GM21390 (cell line): ENCODE measurements around the gene GRIA3.
"Not testable (repeated sequence)": the region's sequence is repeated elsewhere in the genome, so short reads cannot be mapped to it uniquely, and the experiment has no call there.

Source experiments
- ATAC-seq: cut with Tn5 transposase; IDR thresholded peaks from one replicate; pipeline ENCODE4 v1.9.1; 2021; ENCODE audit not compliant: unreplicated experiment

The GRIA3 gene

DNA sequence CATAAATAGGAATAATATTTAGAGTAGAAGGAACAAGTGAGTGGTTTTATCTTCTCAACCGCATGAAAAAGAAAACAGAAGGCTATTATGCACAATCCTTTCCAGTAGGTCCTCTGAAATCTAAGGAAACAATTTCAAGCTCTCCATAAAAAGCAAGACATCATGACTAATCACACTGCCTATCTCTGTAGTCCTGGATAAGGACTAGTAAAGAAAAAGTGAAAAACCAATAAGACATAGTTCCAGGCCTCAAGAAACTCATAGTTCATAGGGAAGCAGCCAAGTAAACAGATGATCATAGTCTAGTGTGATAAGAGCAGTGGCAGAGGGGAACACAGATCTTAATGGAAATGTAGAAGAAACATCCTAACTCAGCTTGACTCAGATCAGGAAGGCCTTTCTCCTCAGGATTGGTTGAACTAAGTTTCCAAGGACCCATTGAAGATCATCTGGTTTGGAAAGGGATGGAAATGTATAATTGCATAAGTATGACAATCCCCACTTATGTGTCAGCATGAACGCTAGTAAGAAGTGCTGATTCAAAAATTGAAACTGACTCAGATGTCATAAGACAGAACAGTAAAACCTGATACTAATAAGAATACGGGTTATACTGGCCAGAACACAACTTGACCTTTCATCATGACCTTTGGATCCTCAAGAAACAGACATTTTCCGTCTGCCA lies 155.3 kb downstream of the GRIA3 start:
- ATAC-seq, result peak; percentile 64

- ATAC-seq, result no peak
Measured at GRCh38 chrX:123340696-123341095, 156.6 kb downstream of the GRIA3 start.

DNA sequence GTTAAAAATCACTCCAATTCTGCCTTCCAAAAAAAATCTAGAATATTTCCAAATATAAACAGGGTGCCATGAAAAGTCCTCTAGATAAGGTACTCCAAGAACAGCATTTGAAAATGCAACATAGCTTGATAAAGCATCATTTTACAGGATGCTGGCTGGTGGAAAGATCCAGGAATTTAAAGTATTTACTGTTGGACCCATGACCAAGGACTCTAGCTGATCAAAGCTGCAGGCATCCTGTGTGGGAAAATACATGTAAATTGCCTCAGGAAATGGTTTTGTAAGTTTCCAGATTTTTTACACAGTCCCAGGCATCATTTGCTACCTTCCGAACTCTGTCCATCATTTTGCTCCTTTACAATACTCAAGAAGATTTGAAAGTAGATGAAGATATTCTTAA lies 164.4 kb downstream of the GRIA3 start:
- no peak for ATAC-seq

GRCh38 chrX:123350226-123350625 lies 166.1 kb downstream of the GRIA3 start:
- no peak for ATAC-seq

- peak; percentile 92 for ATAC-seq
Measured at GRCh38 chrX:123357941-123358340, 173.9 kb downstream of the GRIA3 start.

DNA sequence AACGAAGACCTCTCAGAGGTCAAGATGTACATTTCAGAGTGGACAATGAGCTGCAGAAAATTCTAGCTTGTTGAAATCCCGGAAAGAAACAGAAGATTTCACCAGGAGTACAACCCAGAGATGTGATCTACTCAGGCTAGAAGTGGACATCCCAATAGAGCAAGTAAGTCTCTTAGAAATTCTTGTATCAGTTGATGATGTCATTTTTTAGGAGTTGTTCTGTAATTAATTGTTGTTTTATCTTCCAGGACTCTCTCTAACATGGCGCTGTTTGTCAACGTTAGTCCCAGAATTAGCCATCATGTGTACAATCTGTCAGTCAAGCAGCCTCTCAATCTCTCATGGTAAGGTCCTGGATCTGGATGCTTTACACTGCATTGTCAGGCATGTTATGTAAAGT lies 174.4 kb downstream of the GRIA3 start:
- ATAC-seq, result no peak

DNA sequence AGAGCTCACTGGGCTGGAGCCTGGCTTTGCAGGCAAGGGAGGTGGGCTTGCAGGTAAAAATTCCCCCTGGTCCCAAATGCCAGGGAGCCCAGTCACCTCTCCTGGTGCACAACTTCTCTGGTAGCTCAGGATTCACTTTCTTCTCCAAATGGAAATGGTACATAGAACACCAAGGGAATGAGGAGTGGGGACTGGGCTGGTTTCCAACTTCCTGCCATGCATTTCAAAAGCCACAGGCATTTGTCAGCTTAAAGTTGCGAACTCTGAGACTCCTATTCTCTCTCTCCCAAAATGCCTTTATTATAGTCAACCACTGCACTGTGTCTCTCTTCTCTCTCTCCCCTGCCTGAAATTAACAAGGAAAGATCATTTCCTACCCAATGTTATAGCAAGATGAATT lies 177.3 kb downstream of the GRIA3 start:
- ATAC-seq, result no peak

DNA sequence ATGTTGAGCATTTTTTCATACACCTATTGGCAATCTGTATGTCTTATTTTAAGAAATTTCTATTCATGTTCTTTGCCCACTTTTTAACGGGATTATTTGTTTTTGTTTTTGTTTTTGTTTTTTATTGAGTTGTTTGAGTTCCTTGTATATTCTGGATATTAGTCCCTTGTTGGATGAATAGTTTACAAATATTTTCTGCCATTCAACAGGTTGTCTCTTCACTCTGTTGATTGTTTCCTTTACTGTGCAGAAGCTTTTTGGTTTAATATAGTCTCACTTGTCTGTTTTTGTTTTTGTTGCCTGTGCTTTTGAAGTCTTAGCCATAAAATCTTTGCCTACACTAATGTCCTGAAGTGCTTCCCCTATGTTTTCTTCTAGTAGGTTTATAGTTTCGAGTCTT lies 202.1 kb downstream of the GRIA3 start:
- not testable (repeated sequence) for ATAC-seq

DNA sequence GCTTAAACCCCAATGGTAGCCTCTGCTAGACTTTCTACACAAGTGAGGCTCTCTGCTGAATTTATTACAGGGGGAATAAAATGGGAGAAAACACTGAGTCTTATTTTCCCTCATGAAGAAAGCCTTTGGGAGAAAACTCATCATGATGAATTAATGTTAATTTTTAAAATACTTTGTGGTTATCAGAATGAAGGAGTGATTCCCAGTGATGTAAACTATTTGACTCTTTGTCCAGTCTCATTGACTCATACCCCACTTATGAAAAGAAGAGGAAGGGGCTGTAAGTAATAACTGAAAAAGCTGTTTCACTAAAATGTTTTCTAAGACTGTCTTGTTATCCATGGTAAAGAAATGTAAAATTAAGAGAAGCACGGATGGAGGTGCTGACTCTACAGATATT lies 208.8 kb downstream of the GRIA3 start:
- ATAC-seq, result no peak

GRCh38 chrX:123399709-123400108 lies 215.6 kb downstream of the GRIA3 start:
- no peak for ATAC-seq

DNA sequence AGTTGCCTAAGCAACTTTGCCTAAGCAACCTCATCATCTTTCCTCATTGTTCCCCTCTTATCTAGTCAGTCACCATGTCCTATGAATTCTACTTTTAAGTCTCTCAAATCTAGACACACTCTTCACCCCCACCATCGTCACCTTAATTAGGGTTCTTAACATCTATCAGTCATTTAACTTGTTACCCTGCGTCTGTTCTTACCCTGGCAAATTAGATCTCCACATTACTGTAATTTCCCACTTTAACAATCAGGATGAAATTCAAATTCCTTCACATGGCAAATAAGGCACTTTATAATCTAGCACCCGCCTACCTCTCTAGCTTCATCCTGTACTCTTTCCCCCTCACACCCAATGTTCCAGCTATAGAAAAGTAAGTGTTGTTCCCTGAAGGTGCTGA lies 221.2 kb downstream of the GRIA3 start:
- ATAC-seq, result no peak

DNA sequence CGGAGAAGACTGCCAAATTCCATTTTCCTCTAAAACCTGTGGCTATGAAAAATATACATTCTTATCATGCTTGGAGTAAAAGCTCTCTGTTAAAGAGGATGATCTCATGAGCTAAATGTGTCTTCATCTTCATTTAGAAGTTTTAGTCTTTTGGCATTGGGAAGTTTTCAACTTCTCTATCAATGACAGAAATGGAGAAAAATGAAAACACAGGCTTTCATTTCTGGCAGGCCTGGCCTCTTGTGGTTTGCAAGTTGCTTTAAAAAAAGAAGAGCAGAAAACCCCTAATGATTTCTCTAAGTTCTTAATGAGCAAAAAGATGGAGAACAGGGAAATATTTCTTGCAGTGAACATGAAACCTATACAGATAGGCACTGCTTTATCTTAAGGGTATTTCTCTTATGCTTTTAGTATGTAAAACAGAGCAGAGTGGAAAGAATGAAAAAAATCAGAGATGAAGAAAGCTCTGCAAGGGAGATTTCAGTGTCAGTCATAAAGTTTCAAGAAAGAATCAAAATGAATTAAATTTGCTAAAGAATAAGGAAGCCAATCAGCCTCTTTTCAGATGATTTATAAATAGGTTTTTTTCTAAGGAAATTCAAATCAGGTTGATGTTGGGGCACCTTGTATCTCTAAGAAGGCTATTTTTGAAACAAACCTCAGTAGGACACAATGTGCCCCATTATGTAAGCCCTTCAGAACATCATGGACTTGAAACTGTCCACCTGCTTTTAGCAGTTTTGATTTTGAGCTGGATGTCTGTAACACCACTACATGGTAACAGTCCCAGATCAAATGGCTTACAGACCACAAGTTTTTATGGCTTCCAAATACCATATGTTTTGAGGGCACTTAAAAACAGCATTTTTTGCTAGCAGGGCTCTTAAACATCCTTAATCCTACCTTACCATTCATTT lies 225.0 kb downstream of the GRIA3 start:
- ATAC-seq, result peak; percentile 39

DNA sequence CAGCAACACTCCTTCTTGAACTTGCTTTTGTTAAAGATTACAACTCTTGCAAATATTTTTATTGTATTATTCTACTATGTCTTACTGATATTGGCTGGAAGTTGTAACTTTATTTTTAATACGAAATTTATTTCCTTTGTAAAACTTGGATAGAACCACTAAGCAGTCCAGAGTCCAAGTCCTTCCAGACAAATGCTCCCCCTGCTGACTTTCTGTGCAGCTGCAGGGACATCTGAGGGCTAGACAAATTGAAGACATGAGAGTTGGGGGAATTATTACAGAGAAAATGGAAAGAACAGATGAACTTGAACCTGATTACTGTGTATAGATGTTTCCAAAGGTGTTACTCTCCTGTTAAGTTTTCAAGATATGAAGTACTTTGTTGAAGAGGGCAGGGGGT lies 238.8 kb downstream of the GRIA3 start:
- no peak for ATAC-seq

DNA sequence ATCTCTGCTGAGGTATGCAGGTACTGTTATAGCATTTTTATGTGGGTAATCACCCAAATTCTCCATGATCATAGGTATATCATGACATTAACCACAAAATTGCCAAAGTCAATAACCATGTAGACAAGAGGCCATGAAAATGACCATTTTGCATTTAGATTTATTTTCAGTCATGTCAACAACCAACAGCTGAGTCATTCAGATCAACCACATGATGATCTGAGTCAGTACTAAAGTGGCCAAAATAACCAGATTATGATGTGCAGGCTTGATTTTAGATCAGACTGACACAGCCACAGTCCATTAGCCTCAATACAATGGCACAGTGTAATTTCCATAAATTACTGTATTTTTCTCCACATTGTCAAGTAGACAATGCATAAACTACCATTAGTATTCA lies 240.5 kb downstream of the GRIA3 start:
- ATAC-seq, result peak; percentile 89

DNA sequence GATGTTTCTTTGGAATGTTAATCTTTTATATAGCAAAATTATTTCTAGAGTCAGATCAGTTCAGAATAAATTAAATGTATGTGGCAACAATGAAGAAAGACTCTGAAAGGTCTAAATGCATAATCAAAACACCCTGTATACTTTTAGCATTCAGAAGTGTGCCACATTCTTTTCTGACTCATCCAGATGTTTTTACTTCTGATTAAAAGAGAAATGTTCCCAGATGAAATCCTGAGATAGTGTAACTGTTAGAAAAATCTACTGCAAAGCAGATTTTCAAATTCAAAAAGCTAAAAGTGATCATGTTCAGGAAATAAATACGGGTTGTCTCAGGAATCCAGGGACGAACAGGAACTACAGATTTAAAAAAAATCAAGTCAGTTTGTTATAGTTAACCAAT lies 241.4 kb downstream of the GRIA3 start:
- ATAC-seq, result no peak

DNA sequence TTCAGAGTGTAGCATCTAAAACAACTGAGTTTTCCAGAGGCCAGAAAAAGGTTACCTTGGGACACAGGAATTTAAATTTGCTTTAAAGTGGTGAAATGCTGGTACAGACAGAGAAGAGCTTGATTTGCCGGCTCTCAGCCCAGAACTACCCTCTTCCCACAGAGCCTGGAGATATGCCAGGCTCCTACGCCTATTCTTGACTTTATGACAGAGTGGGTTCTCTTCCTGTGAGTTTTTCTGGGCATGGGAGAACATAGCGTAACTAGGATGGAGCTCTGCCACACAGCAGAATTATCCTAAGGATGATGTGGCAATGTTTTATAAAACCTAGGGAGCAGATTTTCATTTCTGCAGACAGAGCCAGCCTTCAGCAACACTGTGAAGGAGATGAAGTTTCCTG lies 241.8 kb downstream of the GRIA3 start:
- no peak for ATAC-seq

DNA sequence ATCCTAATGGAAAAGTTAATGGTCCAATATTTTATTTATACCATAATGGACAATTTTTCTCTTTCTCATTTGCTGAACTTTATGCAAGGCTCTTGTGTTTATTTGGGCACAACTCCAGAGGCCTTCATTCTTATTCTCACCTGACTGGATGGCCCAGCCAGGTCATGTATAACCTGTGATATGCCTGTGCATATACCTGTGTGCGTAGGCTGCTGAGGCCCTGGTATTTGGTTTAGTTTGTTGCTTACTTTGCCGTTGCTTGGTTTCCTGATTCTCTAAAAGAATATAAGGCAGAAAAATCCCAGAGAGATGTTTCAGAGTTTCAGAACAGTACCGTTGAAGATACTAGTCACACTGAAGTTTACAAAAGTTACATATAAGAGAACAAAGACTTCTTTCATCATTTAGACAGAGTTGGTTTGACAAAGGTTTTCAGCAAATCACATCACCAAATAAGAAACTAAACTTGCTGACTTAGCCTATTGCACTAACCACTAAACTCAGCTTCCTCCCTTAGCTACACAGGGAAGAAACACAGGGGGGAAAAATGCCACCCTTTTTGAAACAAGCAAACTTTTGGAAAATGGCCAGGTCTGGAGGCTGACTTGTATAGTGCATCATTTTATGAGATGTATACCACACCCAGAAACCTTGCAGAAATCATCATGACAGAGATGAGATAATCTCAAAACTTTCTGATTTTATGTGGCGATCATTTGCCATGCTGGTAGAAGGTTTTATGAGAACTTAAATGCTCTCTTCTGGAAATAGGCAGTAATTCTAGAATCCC lies 248.5 kb downstream of the GRIA3 start:
- no peak for ATAC-seq

DNA sequence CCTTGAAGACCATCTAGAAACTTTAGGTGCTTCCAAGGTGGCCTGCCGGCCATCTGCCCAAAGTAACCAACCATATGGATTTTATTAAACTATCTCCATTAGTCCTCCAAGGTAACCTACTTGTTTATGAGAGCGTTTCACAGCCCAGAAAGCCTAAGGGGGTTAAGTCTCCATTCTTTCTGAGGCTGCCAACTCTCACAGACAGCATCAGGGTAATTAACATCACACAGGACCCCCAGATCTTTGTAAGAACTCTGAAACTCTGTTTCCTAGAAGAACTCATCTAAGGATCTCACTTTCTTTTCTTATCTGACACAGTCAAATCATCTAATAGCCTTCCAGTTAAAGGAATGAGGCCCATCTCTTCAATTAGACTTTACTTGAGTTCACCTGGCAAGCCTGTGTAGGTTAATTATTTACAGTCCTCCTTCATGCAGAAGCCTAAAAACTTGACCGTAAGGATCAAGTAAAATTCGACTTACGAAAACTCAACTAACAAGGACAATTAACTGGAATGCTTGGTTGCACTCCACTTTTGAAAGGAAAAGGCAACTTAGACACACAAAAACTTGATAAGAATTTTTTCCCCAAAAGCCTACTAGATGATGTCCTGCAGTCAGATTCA lies 252.5 kb downstream of the GRIA3 start:
- no peak for ATAC-seq

GRCh38 chrX:123439926-123440325 lies 255.8 kb downstream of the GRIA3 start:
- ATAC-seq, result not testable (repeated sequence)

DNA sequence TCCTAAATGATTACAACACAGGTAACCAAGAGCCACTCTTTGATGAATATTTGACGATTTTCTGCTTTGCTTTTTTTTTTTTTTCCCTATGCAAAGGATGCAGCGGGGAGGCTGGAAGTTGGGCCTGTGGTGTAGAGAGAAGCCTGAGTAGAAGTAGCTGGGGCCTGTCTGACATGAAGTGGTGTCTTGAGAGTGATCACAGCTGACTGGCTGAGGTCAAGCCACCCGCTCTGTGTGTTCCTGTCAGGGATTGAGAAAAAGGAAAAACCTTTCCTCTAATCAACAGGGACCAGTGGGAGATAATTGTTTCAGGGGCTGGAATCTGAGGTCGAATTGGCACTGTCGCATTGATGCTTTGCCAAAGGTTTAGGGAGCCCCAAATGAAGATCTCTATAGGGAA lies 258.7 kb downstream of the GRIA3 start:
- no peak for ATAC-seq

DNA sequence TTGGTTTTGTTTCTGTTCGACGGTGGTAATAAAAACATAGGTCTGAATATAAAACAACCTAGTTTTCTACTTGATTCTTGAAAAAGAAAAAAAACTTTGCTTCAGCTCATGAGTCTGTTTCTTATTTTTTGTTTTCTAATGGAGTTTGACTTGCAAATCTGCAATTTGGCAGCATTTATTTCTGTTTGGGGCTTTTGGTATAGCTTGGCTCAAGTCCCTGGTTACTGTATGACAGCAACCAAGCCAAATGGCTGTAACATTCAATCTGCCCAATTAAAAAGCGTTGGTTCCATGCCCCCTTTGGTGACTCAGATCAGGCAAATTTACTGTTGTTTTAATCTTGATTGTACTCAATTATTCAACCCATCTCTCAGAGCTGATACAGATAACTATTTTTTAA lies 263.4 kb downstream of the GRIA3 start:
- ATAC-seq, result no peak
